ENCODE measurements around the gene NR2E1.

NR2E1 gene

DNA sequence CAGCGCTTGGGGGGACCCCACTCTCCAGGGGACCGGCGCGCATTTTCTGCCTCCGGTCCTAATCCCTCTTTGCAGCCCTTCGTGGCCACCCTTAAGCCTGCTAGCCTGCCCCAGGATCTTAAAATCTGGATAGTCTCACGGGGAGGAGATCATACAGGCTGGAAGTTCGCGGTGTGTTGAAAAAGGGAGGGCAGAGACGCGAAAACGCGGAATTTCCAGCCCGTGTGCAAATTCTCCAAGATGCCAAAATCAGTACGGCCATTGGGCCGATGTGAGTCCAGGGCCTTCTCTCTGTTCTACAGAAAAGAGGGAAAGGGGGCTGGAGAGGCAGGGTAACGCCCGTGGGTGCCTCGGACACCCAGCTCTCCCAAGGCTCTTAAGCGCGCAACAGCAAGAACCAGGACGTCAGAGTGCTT, 9.4 kb downstream of the NR2E1 start (continued):
- TF ChIP-seq, protein P1, sequence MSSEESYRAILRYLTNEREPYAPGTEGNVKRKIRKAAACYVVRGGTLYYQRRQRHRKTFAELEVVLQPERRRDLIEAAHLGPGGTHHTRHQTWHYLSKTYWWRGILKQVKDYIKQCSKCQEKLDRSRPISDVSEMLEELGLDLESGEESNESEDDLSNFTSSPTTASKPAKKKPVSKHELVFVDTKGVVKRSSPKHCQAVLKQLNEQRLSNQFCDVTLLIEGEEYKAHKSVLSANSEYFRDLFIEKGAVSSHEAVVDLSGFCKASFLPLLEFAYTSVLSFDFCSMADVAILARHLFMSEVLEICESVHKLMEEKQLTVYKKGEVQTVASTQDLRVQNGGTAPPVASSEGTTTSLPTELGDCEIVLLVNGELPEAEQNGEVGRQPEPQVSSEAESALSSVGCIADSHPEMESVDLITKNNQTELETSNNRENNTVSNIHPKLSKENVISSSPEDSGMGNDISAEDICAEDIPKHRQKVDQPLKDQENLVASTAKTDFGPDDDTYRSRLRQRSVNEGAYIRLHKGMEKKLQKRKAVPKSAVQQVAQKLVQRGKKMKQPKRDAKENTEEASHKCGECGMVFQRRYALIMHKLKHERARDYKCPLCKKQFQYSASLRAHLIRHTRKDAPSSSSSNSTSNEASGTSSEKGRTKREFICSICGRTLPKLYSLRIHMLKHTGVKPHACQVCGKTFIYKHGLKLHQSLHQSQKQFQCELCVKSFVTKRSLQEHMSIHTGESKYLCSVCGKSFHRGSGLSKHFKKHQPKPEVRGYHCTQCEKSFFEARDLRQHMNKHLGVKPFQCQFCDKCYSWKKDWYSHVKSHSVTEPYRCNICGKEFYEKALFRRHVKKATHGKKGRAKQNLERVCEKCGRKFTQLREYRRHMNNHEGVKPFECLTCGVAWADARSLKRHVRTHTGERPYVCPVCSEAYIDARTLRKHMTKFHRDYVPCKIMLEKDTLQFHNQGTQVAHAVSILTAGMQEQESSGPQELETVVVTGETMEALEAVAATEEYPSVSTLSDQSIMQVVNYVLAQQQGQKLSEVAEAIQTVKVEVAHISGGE (tag by site-specific recombination; conservative IDR thresholded peaks at IDR 0.05; ENCODE audit: low read depth) = no peak
- TF ChIP-seq, protein P2, sequence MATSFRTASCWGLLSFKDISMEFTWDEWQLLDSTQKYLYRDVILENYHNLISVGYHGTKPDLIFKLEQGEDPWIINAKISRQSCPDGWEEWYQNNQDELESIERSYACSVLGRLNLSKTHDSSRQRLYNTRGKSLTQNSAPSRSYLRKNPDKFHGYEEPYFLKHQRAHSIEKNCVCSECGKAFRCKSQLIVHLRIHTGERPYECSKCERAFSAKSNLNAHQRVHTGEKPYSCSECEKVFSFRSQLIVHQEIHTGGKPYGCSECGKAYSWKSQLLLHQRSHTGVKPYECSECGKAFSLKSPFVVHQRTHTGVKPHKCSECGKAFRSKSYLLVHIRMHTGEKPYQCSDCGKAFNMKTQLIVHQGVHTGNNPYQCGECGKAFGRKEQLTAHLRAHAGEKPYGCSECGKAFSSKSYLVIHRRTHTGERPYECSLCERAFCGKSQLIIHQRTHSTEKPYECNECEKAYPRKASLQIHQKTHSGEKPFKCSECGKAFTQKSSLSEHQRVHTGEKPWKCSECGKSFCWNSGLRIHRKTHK (tag by site-specific recombination; IDR thresholded peaks at IDR 0.05) = no peak
- TF ChIP-seq MYNN (tag by site-specific recombination; IDR thresholded peaks at IDR 0.05; ENCODE audit: borderline replicate concordance) (no peak), ZNF211 (tag by site-specific recombination; IDR thresholded peaks at IDR 0.05; ENCODE audit: low read depth) (no peak), ZNF266 (tag by site-specific recombination; IDR thresholded peaks at IDR 0.05; ENCODE audit: low read depth) (no peak), ZNF221 (tag by site-specific recombination; IDR thresholded peaks at IDR 0.05; ENCODE audit: borderline replicate concordance) (no peak)
- TF ChIP-seq, protein P3, sequence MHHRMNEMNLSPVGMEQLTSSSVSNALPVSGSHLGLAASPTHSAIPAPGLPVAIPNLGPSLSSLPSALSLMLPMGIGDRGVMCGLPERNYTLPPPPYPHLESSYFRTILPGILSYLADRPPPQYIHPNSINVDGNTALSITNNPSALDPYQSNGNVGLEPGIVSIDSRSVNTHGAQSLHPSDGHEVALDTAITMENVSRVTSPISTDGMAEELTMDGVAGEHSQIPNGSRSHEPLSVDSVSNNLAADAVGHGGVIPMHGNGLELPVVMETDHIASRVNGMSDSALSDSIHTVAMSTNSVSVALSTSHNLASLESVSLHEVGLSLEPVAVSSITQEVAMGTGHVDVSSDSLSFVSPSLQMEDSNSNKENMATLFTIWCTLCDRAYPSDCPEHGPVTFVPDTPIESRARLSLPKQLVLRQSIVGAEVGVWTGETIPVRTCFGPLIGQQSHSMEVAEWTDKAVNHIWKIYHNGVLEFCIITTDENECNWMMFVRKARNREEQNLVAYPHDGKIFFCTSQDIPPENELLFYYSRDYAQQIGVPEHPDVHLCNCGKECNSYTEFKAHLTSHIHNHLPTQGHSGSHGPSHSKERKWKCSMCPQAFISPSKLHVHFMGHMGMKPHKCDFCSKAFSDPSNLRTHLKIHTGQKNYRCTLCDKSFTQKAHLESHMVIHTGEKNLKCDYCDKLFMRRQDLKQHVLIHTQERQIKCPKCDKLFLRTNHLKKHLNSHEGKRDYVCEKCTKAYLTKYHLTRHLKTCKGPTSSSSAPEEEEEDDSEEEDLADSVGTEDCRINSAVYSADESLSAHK (tag by site-specific recombination; IDR thresholded peaks at IDR 0.05) = no peak
- TF ChIP-seq, protein P4, sequence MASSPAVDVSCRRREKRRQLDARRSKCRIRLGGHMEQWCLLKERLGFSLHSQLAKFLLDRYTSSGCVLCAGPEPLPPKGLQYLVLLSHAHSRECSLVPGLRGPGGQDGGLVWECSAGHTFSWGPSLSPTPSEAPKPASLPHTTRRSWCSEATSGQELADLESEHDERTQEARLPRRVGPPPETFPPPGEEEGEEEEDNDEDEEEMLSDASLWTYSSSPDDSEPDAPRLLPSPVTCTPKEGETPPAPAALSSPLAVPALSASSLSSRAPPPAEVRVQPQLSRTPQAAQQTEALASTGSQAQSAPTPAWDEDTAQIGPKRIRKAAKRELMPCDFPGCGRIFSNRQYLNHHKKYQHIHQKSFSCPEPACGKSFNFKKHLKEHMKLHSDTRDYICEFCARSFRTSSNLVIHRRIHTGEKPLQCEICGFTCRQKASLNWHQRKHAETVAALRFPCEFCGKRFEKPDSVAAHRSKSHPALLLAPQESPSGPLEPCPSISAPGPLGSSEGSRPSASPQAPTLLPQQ (tag by site-specific recombination; IDR thresholded peaks at IDR 0.05) = no peak

DNA sequence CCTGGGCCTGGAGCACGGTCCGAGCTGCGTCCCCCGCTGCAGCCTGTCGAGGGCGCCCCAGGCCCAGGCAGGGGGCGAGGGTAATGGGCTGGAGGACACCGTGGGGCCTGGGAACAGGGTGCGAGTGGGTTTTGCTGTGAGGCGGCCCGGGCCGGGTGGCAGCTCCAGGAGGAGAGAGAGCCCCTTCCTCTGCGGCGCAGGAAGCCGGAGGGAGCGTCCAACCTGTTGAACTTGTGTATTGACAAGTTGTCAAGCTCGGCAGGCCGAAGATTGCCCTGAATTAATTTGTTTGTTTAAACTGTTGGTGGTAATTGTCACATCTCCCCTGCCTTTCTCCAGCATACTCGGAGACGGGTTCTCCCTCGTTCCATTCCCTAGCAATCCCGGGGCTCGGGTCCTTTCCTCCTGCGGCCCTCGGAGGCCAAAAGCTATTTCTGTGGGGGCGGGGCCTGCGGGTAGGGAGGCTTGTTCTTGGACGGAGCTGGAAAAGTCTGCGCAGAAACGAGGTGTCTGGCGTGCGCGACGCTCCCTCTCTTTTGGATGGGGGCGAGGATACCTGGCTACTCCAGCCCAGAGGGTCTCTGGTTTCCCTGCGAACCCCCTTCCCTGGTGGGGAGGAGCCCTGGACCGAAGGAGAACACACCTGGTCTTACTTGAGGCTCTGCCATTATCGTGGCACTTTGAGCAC, 9.9 kb downstream of the NR2E1 start:
- no peaks in the 10 kb centered on the region for H3K36me3 ChIP-seq (ENCODE audit: control insufficient read depth in 2 of 2, insufficient read depth in 1 of 2, low read length in 2 of 2)
- no peak for TF ChIP-seq SP3 (tag by site-specific recombination; IDR thresholded peaks at IDR 0.05)
- TF ChIP-seq, protein P5, sequence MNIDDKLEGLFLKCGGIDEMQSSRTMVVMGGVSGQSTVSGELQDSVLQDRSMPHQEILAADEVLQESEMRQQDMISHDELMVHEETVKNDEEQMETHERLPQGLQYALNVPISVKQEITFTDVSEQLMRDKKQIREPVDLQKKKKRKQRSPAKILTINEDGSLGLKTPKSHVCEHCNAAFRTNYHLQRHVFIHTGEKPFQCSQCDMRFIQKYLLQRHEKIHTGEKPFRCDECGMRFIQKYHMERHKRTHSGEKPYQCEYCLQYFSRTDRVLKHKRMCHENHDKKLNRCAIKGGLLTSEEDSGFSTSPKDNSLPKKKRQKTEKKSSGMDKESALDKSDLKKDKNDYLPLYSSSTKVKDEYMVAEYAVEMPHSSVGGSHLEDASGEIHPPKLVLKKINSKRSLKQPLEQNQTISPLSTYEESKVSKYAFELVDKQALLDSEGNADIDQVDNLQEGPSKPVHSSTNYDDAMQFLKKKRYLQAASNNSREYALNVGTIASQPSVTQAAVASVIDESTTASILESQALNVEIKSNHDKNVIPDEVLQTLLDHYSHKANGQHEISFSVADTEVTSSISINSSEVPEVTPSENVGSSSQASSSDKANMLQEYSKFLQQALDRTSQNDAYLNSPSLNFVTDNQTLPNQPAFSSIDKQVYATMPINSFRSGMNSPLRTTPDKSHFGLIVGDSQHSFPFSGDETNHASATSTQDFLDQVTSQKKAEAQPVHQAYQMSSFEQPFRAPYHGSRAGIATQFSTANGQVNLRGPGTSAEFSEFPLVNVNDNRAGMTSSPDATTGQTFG (tag by site-specific recombination; IDR thresholded peaks at IDR 0.05; ENCODE audit: borderline replicate concordance) = no peak
- peak; percentile 64; the same call in 1 of the 2 replicates for TF ChIP-seq SCRT2 (tag by site-specific recombination; IDR thresholded peaks at IDR 0.05)
- TF ChIP-seq, protein P6, sequence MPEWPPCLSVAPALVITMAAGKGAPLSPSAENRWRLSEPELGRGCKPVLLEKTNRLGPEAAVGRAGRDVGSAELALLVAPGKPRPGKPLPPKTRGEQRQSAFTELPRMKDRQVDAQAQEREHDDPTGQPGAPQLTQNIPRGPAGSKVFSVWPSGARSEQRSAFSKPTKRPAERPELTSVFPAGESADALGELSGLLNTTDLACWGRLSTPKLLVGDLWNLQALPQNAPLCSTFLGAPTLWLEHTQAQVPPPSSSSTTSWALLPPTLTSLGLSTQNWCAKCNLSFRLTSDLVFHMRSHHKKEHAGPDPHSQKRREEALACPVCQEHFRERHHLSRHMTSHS (tag by site-specific recombination; IDR thresholded peaks at IDR 0.05) = no peak
- TF ChIP-seq KLF9 (tag by site-specific recombination; IDR thresholded peaks at IDR 0.05; ENCODE audit: low read depth) = no peak
- H3K4me3 ChIP-seq (ENCODE audit: low read depth, low read length) = no peak overlapping the region
- POLR2A ChIA-PET = no interaction called here
- no peaks in the 10 kb centered on the region for H3K4me1 ChIP-seq (ENCODE audit: control insufficient read depth, insufficient read depth, low read length)
- CTCF ChIA-PET = interaction anchor here (1.2 kb wide), 1 partner anchor 63 kb away, joined by 4 read pairs; no protein-coding TSS in a partner anchor
- H3K27ac ChIP-seq (ENCODE audit: extremely low read depth, low read depth, low read length) = no peak overlapping the region
- no peaks in the 10 kb centered on the region for H3K9me3 ChIP-seq (ENCODE audit: control insufficient read depth, insufficient read depth, low read depth, low read length)

Measured in HEK293 (cell line).